SIG-M5 treated with dmso at 0.1 percent for 504 hours (cell line): Measurements from ENCODE around the gene MPP4.
"Not testable (repeated sequence)": the region's sequence is repeated elsewhere in the genome, so short reads cannot be mapped to it uniquely, and the experiment has no call there.

ENCODE experiments used
- DNase-seq: peaks from one replicate; lab custom pipeline; 2025; ENCODE audit not compliant: unreplicated experiment; lab: John Stamatoyannopoulos, UW

Gene MPP4

DNA sequence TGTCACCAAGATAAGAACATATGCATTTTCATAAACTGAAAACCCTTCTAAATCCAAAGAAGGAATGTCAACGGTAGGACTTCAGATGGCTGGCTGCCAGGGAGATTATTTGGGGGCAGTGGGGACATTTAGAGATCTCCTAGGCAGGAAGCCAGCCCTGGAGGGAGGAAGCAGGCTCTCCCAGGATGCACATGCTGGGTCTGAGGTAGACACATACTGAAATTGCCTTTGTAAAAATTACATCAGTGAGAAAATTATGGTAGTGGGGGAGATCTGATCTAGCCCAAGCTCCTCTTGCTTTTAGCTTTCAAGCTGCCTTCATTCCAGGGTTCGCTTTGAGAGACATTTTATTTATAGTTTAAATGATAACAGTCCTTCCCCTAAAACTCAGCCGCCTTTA, 24.1 kb downstream of the MPP4 start:
- DNase-seq = no peak

DNA sequence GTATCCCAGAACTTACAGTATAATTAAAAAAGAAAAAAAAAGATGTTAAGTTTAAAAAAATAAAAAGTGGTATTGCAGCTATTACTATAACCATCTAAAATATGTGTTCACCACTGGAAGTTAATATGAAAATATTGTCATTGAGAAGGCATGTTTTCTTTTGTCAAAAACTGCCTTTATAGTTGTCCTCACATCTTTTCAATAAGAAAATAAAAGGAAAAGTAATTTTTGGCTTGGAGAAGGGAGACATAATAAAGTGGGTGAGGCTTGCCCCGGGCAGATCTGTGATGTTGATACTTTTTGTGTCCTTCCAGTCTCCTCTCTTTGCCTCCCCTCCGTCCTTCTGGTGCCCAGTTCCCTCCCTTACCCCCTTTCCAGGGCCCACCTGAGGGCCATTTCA, 24.9 kb downstream of the MPP4 start:
- DNase-seq = no peak

DNA sequence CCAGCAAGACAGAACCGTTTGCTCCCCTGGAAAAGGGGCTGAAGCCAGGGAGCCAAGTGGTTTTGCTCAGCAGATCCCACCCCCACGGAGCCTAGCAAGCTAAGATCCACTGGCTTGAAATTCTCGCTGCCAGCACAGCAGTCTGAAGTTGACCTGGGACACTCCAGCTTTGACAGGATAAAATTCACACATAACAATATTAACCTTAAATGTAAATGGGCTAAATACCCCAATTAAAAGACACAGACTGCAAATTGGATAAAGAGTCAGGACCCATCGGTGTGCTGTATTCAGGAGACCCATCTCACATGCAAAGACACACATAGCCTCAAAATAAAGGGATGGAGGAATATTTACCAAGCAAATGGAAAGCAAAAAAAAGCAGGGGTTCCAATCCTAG, 27.2 kb downstream of the MPP4 start:
- not testable (repeated sequence) for DNase-seq

GRCh38 chr2:201669865-201670264, 28.6 kb downstream of the MPP4 start:
- no peak for DNase-seq

GRCh38 chr2:201668402-201668910, 30.0 kb downstream of the MPP4 start:
- DNase-seq = no peak

GRCh38 chr2:201664334-201664733, 34.1 kb downstream of the MPP4 start:
- no peak for DNase-seq

GRCh38 chr2:201661366-201661765, 37.1 kb downstream of the MPP4 start:
- DNase-seq = peak; percentile 76

DNA sequence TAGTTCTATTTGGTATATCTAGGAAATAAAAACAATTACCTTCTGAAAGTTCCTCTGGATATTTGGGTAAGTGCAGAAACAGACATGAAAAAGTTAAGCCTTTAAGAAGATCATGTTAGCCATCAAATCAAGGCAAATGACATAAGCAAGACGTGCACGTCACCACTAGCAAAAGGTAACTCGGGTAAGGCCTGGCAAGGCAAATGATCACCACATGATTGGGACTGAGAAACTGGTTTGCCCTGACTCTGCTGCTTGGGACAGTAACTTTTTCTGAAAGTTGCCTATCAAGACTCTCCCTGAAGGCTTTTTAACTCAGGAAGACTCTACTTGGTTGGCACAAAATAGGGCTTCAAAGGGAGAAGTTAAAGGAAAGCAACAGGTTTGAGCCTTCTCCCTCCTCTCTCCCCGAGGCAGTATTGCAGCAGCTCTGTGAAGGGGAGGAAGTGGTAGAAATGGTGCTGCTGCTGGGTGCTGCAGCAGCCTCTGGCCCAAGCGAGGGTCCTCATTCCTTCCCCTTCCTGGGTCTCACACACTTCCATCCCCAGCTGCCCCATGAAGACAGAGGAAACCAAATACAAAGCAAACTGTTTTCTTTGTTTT, 38.0 kb downstream of the MPP4 start:
- peak; percentile 32 for DNase-seq

GRCh38 chr2:201656740-201657139, 41.7 kb downstream of the MPP4 start:
- no peak for DNase-seq

DNA sequence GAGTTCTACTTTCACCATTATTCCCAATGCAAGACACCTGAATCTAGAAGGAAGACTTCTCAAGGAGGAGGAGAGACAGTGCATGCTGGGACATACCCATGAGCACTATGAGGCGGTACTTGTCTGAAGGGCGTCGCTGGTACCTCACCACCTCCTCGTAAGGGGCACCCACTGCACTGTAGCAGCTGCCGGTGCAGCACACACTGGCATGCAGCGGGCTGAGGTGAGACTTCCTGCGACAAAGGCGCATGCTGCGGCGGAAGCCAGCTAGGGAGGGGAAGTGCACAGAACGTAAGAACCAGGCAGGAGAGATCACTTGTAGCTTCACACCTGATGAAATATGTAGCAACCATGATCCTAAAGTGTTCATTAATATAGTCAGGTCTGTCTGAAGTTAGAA, 42.3 kb downstream of the MPP4 start:
- no peak for DNase-seq

DNA sequence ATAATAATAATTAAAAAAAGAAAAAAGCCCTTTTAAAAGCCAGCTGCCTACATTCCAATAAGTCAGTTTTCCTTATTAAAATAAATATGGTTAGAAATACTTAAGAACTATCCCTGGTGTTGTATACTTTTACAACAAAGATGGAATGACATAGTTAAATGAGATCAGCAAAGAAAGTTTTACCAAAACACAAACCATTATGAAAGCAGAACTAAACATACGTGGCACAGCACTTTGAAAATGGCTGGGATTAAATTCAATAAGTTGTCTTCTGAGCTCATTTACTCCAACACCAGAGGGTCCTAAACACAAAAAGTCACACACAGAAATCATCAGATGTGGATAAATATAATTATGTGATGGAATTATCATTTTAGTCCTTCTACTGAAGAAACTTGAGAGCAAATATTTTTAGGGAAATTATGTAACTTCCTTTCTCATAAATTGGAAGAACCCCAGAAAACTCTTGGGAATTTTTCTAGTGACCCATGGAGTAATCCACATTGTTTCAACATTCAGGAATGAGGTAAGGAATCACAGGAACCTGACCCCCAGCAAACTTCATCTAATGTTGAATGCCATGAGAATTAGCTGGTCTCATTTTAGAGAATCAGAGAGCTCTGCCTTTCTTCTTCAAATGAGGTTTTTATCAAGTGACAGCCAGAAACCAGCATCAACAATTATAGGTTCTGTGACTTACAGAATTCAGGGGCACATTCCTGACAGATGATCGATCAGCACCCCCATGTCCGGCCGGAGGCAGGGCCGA, 43.6 kb downstream of the MPP4 start:
- DNase-seq = no peak

- DNase-seq = no peak
These were observed 45.2 kb downstream of the MPP4 start for GRCh38 chr2:201653221-201653620.

- DNase-seq = no peak
These were observed 49.0 kb downstream of the MPP4 start for GRCh38 chr2:201649442-201649841.

DNA sequence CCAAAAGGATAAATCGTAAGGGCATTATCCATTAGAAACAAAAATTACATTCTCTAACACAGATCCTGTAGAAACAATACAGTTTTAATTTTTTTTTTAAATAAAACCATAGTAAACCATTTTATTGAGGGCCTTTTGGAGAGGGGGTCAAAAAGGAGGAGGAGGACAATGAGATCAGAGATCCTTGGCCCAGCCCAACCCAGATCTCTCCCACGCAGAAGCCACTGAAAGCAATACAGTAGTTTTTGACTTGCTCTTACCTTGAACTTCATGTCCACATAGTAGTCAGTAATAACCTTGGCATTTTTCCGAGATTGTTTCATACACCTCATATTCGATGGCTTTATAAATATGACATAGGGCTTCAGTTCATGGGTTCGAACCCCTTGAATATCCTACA, 51.0 kb downstream of the MPP4 start:
- DNase-seq = no peak

DNA sequence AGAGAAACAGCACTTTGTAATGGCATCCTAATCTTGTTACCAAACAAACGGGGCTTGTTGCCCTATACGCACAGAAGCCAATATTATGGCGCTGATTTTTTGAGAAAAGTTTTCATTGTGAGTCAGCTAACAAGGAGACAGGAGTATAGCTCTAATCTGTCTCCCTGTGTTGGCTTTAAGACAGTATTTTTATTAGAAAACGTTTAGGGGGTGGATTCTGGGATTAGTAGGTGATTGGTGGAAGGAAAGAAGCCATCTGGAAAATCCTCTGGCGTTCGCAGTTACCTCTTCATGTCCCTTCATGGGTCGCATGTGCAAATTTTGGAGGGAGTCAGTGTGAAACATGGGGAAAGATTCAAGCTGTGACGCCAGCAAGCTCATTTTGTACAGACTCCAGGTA, 54.4 kb downstream of the MPP4 start:
- no peak for DNase-seq

GRCh38 chr2:201643216-201643890, 55.1 kb downstream of the MPP4 start, which contains the start of gene TMEM237:
TMEM237 (minus strand) TSS chr2:201643503; CDS start chr2:201643400, 103 bp downstream.
- DNase-seq = no peak

DNA sequence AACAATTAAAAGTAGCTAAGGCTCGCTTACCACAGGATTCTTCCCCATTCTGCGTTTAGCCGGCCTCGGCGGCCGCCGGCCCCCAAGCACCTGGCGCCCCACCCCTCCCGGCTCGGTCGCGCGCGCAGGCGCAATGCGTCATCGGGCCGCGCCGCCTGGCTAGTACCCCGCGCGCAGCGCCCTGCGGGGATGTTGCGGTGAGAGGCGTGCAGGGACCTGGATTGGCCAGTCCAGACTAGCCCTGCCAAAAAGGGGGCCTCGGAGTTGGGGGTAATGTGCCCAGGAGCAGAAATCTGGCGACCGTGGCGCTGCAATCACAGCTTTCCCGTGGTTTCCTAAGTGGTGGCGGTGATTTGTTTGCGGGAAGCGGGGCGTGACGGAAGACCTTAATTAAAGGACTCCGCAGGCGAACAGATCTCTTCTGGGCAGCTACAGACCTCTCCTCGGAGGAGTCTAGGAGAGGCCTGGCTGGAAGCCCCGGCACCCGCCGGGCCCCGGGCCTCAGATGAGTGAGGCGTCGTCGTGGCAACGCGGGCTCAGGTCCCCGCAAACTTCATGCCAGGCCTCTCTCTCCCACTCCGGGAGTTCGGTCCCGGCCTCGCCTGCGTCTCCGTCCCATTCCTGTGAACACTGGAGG, 55.7 kb downstream of the MPP4 start:
- DNase-seq = peak; percentile 73

GRCh38 chr2:201642086-201642578, 56.3 kb downstream of the MPP4 start:
- DNase-seq = peak; percentile 73

- DNase-seq = no peak
These were observed 59.2 kb downstream of the MPP4 start for GRCh38 chr2:201639205-201639604.

DNA sequence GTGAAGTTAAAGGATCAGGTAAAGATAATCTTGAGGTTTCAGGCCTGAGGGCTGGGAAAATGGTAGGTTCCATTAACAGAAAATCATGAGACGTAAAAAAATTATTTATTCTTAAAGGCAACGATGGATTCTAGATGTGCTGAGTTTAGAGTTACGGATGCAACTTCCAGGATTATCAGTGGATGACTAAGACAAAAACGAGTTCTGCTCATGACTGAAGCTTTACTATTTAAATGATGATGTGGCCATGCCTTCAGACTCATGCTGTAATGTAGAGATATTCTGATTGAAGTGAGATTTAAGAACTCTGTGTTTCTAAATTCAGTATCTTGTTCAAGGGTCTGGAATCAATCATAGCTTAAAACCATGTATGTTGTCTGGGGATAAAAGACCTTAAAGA, 60.1 kb downstream of the MPP4 start:
- no peak for DNase-seq

DNA sequence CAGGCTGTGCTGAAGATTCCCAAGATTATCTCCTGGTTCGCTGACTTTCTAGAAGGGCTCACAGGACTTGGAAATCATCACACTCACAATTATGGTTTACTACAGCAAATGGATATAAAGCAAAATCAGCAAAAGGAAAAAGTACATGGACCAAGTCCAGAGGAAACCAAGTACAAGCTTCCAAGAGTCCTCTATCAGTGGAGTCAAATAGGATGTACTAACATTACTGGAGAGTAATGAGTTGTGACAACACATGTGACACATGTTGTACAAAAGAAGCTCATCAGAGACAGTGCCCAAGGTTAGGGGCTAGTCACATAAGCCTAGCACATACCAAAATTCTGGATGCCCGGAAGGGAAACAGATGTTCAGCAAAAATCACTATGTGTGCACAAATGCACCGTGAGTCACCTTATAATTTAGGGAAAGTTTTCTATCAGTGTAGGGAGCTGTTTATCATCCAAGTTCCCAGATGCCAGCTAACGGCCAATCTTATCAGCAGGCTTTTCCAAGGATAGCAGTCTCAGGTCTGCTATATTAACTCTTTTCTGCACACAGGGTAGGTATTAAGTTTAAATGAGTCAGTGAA, 64.7 kb downstream of the MPP4 start:
- no peak for DNase-seq
